Stimulated activated CD4-positive, alpha-beta T cell treated with anti-CD3 and anti-CD28 coated beads, Interleukin-12 subunit alpha, Interleukin-12 subunit beta, amount 100 ng/mL, for 48 hours (primary cell): ENCODE data around the gene NUB1.
A peak's percentile ranks its signal among the peaks of the same experiment; 100 is the strongest.

Source experiments
- DNase-seq, 3 donors: peaks; one replicate each; pipeline ENCODE4 v3.0.0-alpha.2; 2020; ENCODE audit warnings: low read depth in 2 of 3, low spot score in 1 of 3

The NUB1 gene

GRCh38 chr7:151342102-151342646 lies 562 bp downstream of the NUB1 start:
- DNase-seq, result no peak

DNA sequence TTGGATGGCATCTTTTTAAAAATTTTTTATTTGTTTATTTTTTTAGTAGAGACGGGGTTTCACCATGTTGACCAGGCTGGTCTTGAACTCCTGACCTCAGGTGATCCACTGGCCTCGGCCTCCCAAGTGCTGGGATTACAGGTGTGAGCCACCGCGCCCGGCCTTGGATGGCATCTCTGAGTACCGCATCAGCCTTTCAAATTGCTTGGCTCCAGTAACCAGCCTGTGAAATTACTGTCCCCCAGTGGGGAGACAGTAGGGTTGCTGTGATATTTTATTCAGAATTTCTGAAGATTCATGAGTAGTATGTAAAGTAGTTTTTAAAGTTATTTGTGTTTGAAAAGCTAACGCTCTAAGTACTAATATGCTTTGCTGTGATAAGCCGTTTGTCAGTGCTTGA lies 1.2 kb downstream of the NUB1 start:
- no peak for DNase-seq

DNA sequence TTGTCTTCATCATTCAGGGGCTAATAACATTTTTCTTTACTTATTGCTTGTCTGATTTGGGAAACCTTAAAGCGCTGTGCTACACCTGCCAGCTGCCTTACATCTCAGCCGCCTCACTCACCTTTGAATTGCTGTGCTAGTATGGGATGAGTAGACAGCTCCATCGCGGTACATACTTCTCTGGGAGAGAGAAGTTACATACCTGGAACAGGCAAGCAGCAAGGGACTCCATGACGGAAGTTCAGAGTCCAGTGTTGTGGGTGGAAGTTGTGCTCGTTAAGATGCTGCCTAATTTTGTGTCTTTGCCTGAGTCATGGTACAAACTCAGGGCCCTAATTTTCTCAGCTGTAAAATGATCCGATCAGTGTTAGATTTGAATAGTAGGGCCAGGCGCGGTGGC lies 1.9 kb downstream of the NUB1 start:
- no peak for DNase-seq

DNA sequence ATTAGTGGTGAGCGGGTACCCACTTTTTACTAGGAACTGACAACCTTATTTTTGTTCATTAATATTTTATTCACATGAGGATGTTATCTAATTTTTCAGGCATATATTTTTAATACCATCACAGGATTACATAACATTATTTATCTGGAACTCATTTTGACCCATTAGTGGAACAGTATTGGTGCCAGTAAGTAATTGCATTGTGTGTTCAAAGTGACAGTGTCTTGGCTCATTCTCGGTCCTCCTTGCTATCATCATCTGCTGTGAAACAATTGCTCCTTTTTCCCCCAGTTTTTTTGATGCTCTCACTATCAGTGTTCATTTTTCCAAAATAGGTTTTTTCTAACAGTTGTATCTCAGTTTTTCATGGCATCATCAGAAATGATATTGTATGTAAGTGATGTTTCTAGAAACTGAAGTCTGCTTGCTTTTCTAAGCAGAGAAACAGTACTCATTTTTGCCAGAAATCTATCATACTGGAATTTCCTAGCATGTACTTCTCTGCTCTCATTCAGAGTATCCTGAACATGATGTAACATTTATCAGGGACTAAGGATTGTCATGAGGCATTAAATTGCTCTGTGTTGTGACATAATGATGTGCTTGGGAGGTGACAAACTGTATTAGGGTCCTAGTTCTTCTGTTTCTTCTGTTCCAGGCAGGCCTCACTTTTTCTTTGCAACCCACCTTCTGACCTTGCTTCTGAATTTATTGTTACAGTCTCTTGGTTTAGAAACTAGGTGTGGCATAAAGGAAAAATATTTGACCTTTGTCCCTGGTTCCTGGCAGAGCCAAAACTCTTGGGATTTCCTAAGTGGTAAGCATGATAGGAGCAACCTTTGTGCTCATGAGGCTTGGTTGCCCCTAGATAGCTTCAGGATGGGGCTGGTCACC lies 4.2 kb downstream of the NUB1 start:
- no peak for DNase-seq

- no peak for DNase-seq
Observed at GRCh38 chr7:151346470-151346769, 4.8 kb downstream of the NUB1 start.

- no peak for DNase-seq
Observed at GRCh38 chr7:151347200-151347599, 5.6 kb downstream of the NUB1 start.

DNA sequence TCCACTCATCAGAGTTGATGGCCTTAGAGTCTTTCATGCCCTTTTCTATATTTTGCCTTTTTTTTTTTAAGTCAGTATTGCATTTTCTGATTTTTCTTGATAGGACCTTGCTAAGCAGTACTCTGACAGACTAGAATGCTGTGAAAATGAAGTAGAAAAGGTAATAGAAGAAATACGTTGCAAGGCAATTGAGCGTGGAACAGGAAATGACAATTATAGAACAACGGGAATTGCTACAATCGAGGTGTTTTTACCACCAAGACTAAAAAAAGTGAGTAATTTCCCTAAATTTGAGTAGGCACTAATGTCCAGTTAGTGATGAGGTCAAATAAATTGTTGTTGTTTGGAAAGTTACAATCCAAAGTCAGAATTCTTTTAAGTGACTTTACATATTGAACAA lies 7.4 kb downstream of the NUB1 start:
- no peak for DNase-seq

DNA sequence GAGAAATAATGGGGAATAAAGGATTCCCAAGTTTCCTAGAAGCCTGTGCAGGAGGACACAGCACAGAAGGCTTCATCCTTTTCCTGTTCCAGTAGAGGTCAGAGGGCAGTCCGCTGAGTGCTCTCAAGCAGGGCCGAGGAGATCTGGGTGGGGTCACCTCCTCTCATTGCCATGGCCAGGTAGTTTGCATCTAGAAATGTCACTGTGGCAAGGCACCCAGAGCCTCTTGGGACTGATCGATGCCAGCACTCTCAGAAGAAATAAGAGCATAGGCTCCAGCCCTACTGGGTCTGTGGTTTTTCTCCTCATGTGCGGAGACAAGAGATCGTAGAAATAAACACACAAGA lies 7.9 kb downstream of the NUB1 start:
- no peak for DNase-seq

DNA sequence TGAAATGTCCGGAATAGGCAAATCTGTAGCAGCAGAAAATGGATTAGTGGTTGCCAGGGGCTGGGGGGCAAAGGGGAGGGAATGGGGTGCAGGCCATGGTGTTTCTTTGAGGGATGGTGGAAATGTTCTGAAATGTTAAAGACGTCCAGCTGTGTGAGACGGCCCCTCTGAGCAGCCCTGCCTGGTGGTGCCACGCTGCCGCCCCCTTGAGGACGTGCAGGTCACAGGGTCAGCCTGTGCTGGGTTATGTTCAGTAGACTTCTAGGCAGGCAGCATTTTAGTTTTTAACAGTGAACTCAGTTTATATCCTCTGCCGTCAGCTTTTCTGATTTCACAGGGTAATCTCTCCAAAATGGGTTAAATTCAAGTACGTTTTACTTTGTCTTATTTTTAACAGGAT lies 9.4 kb downstream of the NUB1 start:
- peak; percentile 31 to 40 (median 32) for DNase-seq

GRCh38 chr7:151351967-151352366 lies 10.4 kb downstream of the NUB1 start:
- peak; percentile 27 to 36 (median 30) for DNase-seq

GRCh38 chr7:151352512-151352911 lies 10.9 kb downstream of the NUB1 start:
- no peak for DNase-seq

DNA sequence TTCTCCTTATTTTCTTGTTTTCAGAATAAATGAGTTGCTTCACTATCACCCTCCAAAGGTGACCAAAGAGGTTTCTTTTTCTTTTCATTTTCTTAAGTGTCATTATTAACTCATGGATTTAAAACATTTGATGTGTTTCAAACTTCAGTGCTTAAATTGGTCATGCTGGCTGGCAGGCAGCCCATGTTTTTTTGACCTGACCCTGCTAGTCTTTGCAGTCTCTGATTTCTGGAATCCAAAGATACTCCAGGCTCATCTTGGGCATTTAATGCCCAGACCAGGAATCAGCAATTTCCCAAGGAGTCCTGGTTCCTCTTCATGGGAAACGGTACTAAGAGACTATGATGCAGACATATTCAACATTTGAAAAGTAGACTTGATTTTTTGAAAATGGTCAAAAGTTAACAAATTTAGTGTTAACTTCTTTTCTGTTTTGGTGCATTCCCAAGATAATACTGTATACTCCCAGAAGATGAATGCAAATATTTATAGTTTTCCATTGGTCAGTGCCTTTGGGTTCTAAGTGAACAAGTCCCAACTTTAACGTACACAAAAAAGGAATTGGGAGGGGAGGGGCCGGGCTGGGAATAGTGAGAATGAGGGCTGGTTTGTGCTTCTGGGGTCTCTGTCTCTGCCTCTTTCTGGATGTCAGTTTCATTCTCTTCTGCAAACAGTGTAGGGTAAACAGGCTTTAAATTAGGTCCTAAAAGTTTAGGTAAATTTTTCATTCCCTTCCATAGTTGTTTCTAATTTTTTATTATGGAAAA lies 19.8 kb downstream of the NUB1 start:
- no peak for DNase-seq

GRCh38 chr7:151363182-151363581 lies 21.6 kb downstream of the NUB1 start:
- DNase-seq, result no peak

DNA sequence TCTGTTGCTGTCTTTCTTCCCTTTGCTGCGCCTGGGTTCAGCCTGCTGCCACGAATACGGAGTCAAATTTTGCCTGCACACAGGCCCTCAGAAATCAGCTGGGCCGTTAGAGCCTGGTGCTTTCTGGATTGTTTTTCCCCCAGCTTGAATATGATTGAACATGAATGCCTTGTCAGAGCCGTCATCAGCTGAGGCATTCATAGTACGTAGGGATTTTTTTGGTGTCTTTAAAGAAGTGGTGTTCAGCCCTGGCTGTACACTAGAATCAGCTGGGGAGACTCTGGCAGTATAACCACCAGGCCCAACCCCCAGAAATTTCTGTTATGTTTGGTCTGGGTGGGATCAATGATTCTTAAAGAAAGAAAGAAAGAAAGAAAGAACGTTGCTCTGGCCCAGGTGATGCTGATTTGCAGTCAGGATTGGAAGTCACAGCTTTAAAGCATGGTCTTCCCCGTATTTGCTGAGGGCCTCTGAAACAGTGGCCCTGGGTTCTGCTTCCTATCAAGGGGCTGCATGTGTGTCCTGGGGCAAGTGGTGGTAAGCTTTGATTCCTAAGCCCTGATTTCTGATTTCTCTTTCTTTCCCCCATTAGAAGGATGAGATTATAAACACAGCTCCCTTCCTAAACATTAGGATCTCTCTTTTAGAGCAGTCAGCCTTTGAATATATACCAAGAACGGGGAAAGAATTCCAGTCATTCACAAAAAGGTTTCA lies 24.7 kb downstream of the NUB1 start:
- DNase-seq, result no peak

DNA sequence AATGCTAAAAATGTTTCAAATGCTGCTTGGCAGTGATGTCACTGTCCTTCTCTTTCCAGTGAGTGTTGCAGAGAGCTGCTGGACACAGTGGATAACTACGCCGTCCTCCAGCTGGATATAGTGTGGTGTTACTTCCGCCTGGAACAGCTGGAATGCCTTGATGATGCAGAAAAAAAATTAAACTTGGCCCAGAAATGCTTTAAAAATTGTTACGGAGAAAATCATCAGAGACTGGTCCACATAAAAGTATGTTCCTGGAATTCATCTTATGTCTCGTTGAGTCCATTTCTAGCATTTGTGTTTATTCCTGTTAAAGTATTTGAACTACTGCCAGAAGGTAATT lies 25.2 kb downstream of the NUB1 start:
- DNase-seq, result no peak

DNA sequence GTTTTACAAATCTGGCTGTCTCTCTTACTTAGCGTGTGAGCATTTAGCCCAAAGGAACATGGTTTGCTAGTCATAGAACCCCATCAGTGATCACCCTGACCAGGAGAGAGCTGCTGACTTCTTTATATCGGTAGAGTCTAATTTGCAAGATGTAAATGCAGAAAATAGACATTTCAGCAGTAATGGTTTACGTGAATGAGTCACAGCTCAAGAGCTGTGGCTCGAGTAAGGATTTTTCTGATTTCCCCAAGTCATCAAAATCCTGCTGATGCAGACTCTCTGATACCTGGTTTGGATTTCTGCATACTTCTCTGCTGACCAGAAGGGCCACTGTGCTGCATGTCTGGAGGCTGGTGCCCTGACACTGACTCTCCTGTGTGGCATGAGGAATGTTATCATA lies 25.7 kb downstream of the NUB1 start:
- no peak for DNase-seq

- DNase-seq, result peak; percentile 52 to 85 (median 67)
Observed at GRCh38 chr7:151368136-151368571, 26.5 kb downstream of the NUB1 start.

- DNase-seq, result no peak
Observed at GRCh38 chr7:151371266-151371665, 29.7 kb downstream of the NUB1 start.

DNA sequence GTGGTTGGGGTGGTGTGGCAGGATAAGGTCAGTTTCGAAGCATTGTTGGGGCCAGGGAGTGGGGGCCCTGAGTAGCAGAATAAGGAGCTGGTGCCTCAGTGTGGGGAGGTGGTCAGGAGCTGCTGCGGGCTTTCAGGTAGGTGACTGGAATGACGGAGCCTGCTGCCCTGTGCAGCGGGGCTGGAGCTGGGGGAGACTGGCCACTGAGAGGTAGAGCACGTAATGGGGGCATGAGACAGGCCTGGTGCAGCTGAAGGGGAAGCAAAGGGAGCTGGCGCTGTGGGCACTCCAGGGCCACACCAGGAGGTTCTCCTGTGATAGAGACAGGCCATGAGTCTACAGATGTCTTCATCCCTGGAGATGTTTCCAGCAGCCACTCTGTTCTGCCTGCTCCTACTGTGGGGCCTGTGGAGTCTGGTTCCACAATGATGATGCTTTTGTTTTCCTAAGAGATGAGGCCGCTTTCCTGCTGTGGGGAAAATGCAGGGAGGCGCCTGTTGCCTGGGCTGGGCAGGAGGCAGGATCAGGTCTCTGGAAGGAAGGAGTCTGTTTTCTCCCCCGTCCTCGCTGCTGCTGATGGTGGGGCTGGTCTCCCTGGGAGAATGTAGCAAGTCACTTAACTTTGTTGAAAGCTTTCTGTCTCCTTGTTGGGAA lies 31.1 kb downstream of the NUB1 start:
- no peak for DNase-seq

- no peak for DNase-seq
Observed at GRCh38 chr7:151373599-151373998, 32.0 kb downstream of the NUB1 start.

- DNase-seq, result no peak
Observed at GRCh38 chr7:151374139-151374538, 32.5 kb downstream of the NUB1 start.
